ENCODE results near the gene KLRG1. TPM values are rescaled to one million over a fixed set of nuclear protein-coding genes. Genes with fewer than 3 reads are reported as not detected.

KLRG1 gene
- total and polyA plus RNA-seq, 8 donors = 0.38 to 1.4 (median 1.0) TPM

DNA sequence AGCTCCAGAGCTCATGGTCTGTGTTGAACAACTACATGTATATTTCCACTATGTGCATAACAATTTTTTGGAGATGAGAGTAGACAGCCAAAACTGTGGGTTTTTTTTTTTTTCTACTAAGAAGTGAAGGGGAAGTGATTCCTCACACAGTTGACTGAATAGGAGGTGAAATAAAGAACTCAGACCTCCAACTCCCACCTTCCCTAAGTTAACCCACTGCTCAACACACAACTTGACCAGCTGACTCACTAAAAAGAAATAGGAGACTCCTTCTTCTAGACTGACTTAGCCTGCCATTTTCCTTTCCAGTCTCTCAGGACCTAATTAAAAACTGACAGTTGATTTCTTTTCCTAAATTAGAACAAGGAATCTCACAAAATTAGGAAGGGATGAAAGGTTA is 41.6 kb upstream of the KLRG1 start:
- Histone ChIP-seq H3K4me3 (peak overlapping the region in 1 of 4 donors; percentile 78), H3K27me3 (no peaks in the 10 kb centered on the region), H3K4me1 (peaks cover 0 to 23% (median 9%) of the 10 kb centered on the region in 3 donors), H3K27ac (no peak overlapping the region), H3K9me3 (no peaks in the 10 kb centered on the region), H3K36me3 (peaks cover 0 to 23% (median 14%) of the 10 kb centered on the region in 3 donors)
- TF ChIP-seq CTCF (IDR thresholded peaks at IDR 0.05) = no peak
- ATAC-seq (no peak), FAIRE-seq (no peak), DNase-seq (no peak)
- intact Hi-C loops (cut with DNase I) = no loop called here

DNA sequence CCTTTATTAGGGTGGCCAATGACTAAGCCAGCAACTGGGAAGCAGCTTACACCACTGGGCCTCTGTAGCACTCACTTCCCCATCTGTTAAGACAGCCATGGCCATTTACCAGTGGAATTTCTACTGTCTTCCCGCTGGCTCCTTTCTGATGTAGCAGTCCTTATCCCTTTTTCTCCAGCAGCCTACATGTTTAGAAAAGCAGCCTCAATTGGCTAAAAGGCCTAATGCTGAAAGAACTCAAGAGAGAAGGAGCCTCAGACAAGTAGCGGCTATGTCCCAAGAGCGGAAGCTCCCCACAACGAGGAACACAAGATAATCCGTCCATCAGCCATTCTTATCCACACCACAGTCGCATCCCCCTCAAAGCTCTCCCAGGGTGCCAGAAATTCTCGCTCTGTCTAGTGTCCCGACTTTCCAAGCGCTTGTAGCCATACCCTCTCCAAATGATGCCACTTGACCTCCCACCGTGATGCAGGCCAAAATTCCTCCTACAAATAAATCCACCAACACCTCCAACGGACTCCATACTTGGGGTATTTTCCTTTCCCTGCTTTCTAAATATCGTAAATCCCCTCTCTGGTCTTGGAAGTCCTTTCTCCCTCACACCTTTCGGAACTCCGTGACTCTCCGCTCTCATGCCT is 40.5 kb upstream of the KLRG1 start:
- ATAC-seq = peak in 1 of 4 donors; percentile 4
- no peak for FAIRE-seq
- intact Hi-C loops (cut with DNase I) = no loop called here
- DNase-seq = peak in 1 of 6 donors; percentile 19
- Histone ChIP-seq H3K4me3 (peak overlapping the region; percentile 71 to 89 (median 82)), H3K9me3 (no peaks in the 10 kb centered on the region), H3K27me3 (no peaks in the 10 kb centered on the region), H3K36me3 (peaks cover 0 to 15% (median 5%) of the 10 kb centered on the region in 3 donors), H3K4me1 (peaks cover 0 to 23% (median 9%) of the 10 kb centered on the region in 3 donors), H3K27ac (peak overlapping the region; percentile 85 to 98 (median 94))
- WGBS, 2 donors = 1% methylated on average over 15 of the region's 15 CpGs
- TF ChIP-seq CTCF (IDR thresholded peaks at IDR 0.05) = no peak

GRCh38 chr12:8949342-8950220 is 39.8 kb upstream of the KLRG1 start, which contains the start of gene M6PR:
Gene M6PR (minus strand): TSS chr12:8949645. CDS start chr12:8946404, 3,241 bp downstream.
- peak in 1 of 4 donors; percentile 10 for TF ChIP-seq CTCF (IDR thresholded peaks at IDR 0.05)
- peak within 1 kb of the TSS; percentile 71 to 89 (median 82) for H3K4me3 ChIP-seq
- ATAC-seq (peak; percentile 93 to 97 (median 95)), DNase-seq (peak; percentile 87 to 95 (median 89)), FAIRE-seq (peak; percentile 83)
- no peaks in the 10 kb centered on the region for H3K9me3 ChIP-seq
- peak within 1 kb of the TSS; percentile 85 to 98 (median 94) for H3K27ac ChIP-seq
- H3K4me1 ChIP-seq = peaks cover 0 to 23% (median 9%) of the 10 kb centered on the region in 3 donors
- 0 to 1% methylated on average over 65 to 66 of the region's 66 CpGs for WGBS, 2 donors
- H3K36me3 ChIP-seq = peaks cover 0 to 7% (median 4%) of the 10 kb centered on the region in 3 donors
- intact Hi-C loops (cut with DNase I) = loop anchor here in 1 of 3 donors (10.0 kb wide), 1 partner anchor 85 kb away; no protein-coding TSS in a partner anchor
- no peaks in the 10 kb centered on the region for H3K27me3 ChIP-seq

GRCh38 chr12:8950221-8950527 is 39.2 kb upstream of the KLRG1 start:
- Histone ChIP-seq H3K27ac (peak overlapping the region; percentile 85 to 98 (median 94)), H3K4me1 (peaks cover 0 to 23% (median 9%) of the 10 kb centered on the region in 3 donors), H3K9me3 (no peaks in the 10 kb centered on the region), H3K27me3 (no peaks in the 10 kb centered on the region), H3K4me3 (peak overlapping the region; percentile 71 to 89 (median 82)), H3K36me3 (peaks cover 0 to 3% (median 2%) of the 10 kb centered on the region in 3 donors)
- TF ChIP-seq CTCF (IDR thresholded peaks at IDR 0.05) = no peak
- no peak for FAIRE-seq
- DNase-seq = no peak
- peak in 1 of 4 donors; percentile 1 for ATAC-seq
- WGBS, 2 donors = 0 to 1% methylated on average over 7 of the region's 7 CpGs
- intact Hi-C loops (cut with DNase I) = loop anchor here in 1 of 3 donors (10.0 kb wide), 1 partner anchor 85 kb away; no protein-coding TSS in a partner anchor
